Activated T-cell treated with anti-CD3 and anti-CD28 coated beads, Interleukin-2, amount 50 U/mL, for 24 hours (primary cell): ENCODE measurements around the gene HLA-DQA1.
"Not testable (repeated sequence)": the region's sequence is repeated elsewhere in the genome, so short reads cannot be mapped to it uniquely, and the experiment has no call there.

Source experiments
- DNase-seq: peaks from one replicate; pipeline ENCODE4 v3.0.0-alpha.2; 2020
- H3K27ac Mint-ChIP-seq: 2 replicates; pipeline ENCODE4 v1.8.0; 2020; ENCODE audit warnings: mild to moderate bottlenecking, mixed read lengths
- H3K27me3 Mint-ChIP-seq: 2 replicates; pipeline ENCODE4 v1.8.0; 2020; ENCODE audit warnings: mixed read lengths
- H3K36me3 Mint-ChIP-seq: 2 replicates; pipeline ENCODE4 v1.8.0; 2020; ENCODE audit warnings: low read depth, mixed read lengths
- H3K4me1 Mint-ChIP-seq: 2 replicates; pipeline ENCODE4 v1.8.0; 2020; ENCODE audit warnings: low read depth, mixed read lengths
- H3K4me3 Mint-ChIP-seq: 2 replicates; pipeline ENCODE4 v1.8.0; 2020; ENCODE audit warnings: mild to moderate bottlenecking, moderate library complexity, mixed read lengths
- H3K9me3 Mint-ChIP-seq: 2 replicates; pipeline ENCODE4 v1.8.0; 2020; ENCODE audit warnings: mixed read lengths

HLA-DQA1 gene

GRCh38 chr6:32662099-32662498 is 24.9 kb downstream of the HLA-DQA1 start:
- Mint-ChIP-seq H3K9me3 (no peaks in the 10 kb centered on the region), H3K4me3 (no peak overlapping the region), H3K36me3 (no peaks in the 10 kb centered on the region), H3K4me1 (peaks cover 33% of the 10 kb centered on the region), H3K27me3 (peaks cover 33% of the 10 kb centered on the region), H3K27ac (no peak overlapping the region)
- no peak for DNase-seq

DNA sequence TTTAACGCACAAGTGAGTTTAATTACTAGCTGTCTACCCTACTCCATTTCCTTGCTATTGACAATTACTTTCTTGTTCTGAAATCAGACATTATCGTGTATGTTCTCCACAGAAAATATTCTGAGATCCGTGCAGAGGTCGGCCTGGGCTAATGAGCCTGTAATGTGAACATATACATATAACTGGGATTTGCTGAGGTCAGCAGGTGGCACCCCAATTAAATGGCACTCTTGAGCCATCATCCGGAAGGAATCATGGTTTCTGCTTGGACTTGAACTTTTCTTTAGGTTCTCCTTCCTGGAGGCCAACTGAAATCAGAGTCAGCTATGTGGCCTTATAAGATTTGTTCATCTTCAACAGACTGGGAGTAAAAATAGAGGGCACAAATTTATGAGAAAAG is 25.6 kb downstream of the HLA-DQA1 start:
- peaks cover 33% of the 10 kb centered on the region for H3K27me3 Mint-ChIP-seq
- DNase-seq, result no peak
- H3K4me1 Mint-ChIP-seq, result peaks cover 41% of the 10 kb centered on the region
- no peaks in the 10 kb centered on the region for H3K36me3 Mint-ChIP-seq
- H3K4me3 Mint-ChIP-seq, result no peak overlapping the region
- H3K27ac Mint-ChIP-seq, result no peak overlapping the region
- no peaks in the 10 kb centered on the region for H3K9me3 Mint-ChIP-seq

- Mint-ChIP-seq H3K27me3 (peaks cover 33% of the 10 kb centered on the region), H3K4me3 (peak overlapping the region; percentile 78), H3K36me3 (no peaks in the 10 kb centered on the region), H3K27ac (peak overlapping the region; percentile 63), H3K4me1 (peaks cover 51% of the 10 kb centered on the region), H3K9me3 (no peaks in the 10 kb centered on the region)
- no peak for DNase-seq
Observed at GRCh38 chr6:32664354-32664753, 27.1 kb downstream of the HLA-DQA1 start.

DNA sequence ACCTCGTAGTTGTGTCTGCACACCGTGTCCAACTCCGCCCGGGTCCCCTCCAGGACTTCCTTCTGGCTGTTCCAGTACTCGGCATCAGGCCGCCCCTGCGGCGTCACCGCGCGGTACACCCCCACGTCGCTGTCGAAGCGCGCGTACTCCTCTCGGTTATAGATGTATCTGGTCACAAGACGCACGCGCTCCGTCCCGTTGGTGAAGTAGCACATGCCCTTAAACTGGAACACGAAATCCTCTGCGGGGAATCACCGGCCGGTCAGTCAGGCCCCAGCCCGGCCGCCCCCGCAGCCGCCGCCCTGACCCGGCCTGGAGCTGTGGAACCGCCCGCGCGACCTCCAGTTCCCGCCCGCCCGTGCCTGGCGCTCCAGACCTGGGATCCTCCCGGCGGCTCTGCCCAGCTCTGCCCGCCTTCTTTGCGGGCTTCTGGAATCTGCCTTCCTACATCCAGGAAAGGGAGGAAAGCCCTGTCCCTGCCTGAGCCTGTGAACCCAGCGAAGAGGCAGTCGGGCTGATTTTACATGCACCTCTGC is 27.7 kb downstream of the HLA-DQA1 start:
- DNase-seq, result peak; percentile 61
- no peaks in the 10 kb centered on the region for H3K36me3 Mint-ChIP-seq
- H3K27me3 Mint-ChIP-seq, result peaks cover 33% of the 10 kb centered on the region
- peaks cover 52% of the 10 kb centered on the region for H3K4me1 Mint-ChIP-seq
- peak overlapping the region; percentile 78 for H3K4me3 Mint-ChIP-seq
- peak overlapping the region; percentile 63 for H3K27ac Mint-ChIP-seq
- no peaks in the 10 kb centered on the region for H3K9me3 Mint-ChIP-seq

DNA sequence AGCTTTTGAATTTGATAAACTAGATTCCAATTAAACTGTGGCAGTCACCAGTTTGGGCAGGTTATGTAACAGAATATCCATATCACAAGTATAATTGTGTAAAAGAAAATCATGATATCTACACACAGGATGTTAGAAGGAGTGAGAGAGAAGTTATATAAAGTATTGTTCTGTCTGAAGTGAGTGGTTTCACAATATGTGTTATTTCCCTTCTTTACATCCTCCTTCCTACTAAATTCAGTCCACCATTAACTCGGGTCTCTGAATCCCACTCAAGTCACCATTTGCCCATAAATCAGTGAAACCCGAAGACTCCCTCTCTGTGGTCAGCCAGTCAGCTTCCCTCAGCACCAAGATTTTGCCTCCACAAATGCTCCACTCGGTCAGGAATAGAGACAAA is 28.5 kb downstream of the HLA-DQA1 start:
- Mint-ChIP-seq H3K27me3 (peaks cover 33% of the 10 kb centered on the region), H3K4me1 (peaks cover 52% of the 10 kb centered on the region)

GRCh38 chr6:32666420-32667300 is 29.5 kb downstream of the HLA-DQA1 start, which contains the start of gene HLA-DQB1:
HLA-DQB1 (minus strand) TSS chr6:32666657; CDS start chr6:32666607, 50 bp downstream.
- H3K4me1 Mint-ChIP-seq, result peaks cover 52% of the 10 kb centered on the region
- H3K27me3 Mint-ChIP-seq, result peaks cover 33% of the 10 kb centered on the region
- H3K36me3 Mint-ChIP-seq, result no peaks in the 10 kb centered on the region
- peak; percentile 63 for DNase-seq
- H3K9me3 Mint-ChIP-seq, result no peaks in the 10 kb centered on the region
- H3K4me3 Mint-ChIP-seq, result peak within 1 kb of the TSS; percentile 78
- H3K27ac Mint-ChIP-seq, result peak within 1 kb of the TSS; percentile 67

More for the DNA sequence above, 28.5 kb downstream of the HLA-DQA1 start:
- H3K4me3 Mint-ChIP-seq, result peak overlapping the region; percentile 78
- H3K9me3 Mint-ChIP-seq, result no peaks in the 10 kb centered on the region
- H3K27ac Mint-ChIP-seq, result peak overlapping the region; percentile 67
- no peak for DNase-seq
- no peaks in the 10 kb centered on the region for H3K36me3 Mint-ChIP-seq

GRCh38 chr6:32668226-32668747 is 31.1 kb downstream of the HLA-DQA1 start:
- no peak overlapping the region for H3K4me3 Mint-ChIP-seq
- peaks cover 51% of the 10 kb centered on the region for H3K4me1 Mint-ChIP-seq
- peak; percentile 61 for DNase-seq
- peak overlapping the region; percentile 16 for H3K27ac Mint-ChIP-seq
- H3K9me3 Mint-ChIP-seq, result peaks cover 5% of the 10 kb centered on the region
- H3K27me3 Mint-ChIP-seq, result peaks cover 32% of the 10 kb centered on the region
- no peaks in the 10 kb centered on the region for H3K36me3 Mint-ChIP-seq

DNA sequence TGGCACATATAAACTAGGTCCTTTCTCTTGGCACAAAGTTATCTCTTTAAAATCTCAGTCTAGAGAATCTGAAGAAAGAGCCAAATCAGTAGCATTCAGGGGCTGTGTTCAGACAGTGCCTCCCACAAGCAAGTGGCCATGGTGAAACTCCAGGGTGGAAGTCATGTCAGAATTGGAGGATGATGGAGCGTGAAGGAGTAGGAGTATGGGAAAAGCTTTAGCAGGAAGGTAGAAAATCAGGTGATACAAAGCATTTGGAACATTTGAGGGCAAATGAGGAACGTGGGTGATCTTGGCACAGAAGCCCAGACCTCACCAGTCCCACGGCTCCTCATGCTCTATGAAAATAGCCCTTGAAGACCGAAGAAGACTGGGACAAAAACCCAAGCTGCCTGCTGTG is 32.0 kb downstream of the HLA-DQA1 start:
- H3K36me3 Mint-ChIP-seq, result no peaks in the 10 kb centered on the region
- H3K4me3 Mint-ChIP-seq, result no peak overlapping the region
- H3K27me3 Mint-ChIP-seq, result peaks cover 23% of the 10 kb centered on the region
- H3K27ac Mint-ChIP-seq, result no peak overlapping the region
- H3K4me1 Mint-ChIP-seq, result peaks cover 43% of the 10 kb centered on the region
- DNase-seq, result no peak
- H3K9me3 Mint-ChIP-seq, result peaks cover 11% of the 10 kb centered on the region

GRCh38 chr6:32669893-32670292 is 32.7 kb downstream of the HLA-DQA1 start:
- Mint-ChIP-seq H3K27ac (no peak overlapping the region), H3K4me3 (no peak overlapping the region), H3K36me3 (no peaks in the 10 kb centered on the region), H3K27me3 (peaks cover 18% of the 10 kb centered on the region), H3K9me3 (peaks cover 14% of the 10 kb centered on the region), H3K4me1 (peaks cover 39% of the 10 kb centered on the region)
- DNase-seq, result no peak

DNA sequence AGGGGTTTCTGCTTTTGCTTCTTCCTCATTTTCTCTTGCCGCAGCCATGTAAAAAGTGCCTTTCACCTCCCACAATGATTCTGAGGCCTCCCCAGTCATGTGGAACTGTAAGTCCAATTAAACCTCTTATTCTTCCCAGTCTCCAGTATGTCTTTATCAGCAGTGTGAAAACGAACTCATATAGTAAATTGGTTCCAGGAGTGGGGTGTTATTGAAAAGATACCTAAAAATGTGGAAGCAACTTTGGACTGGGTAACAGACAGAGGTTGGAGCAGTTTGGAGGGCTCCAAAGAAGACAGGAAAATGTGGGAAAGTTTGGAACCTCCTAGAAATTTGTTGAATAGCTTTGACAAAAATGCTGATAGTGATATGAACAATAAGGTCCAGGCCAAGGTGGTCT is 34.7 kb downstream of the HLA-DQA1 start:
- not testable (repeated sequence) for H3K27ac Mint-ChIP-seq, DNase-seq

GRCh38 chr6:32674123-32674522 is 36.9 kb downstream of the HLA-DQA1 start:
- H3K9me3 Mint-ChIP-seq, result peaks cover 30% of the 10 kb centered on the region
- not testable (repeated sequence) for H3K36me3 Mint-ChIP-seq, H3K27me3 Mint-ChIP-seq, H3K4me1 Mint-ChIP-seq, DNase-seq, H3K27ac Mint-ChIP-seq, H3K4me3 Mint-ChIP-seq

More for the DNA sequence above, 34.7 kb downstream of the HLA-DQA1 start:
- Mint-ChIP-seq H3K9me3 (peaks cover 16% of the 10 kb centered on the region), H3K4me1 (peaks cover 21% of the 10 kb centered on the region)
- H3K4me3 Mint-ChIP-seq, H3K36me3 Mint-ChIP-seq, H3K27me3 Mint-ChIP-seq: not testable (repeated sequence)

- DNase-seq, result no peak
- no peaks in the 10 kb centered on the region for H3K27me3 Mint-ChIP-seq
- no peaks in the 10 kb centered on the region for H3K36me3 Mint-ChIP-seq
- H3K4me3 Mint-ChIP-seq, result no peak overlapping the region
- peaks cover 16% of the 10 kb centered on the region for H3K9me3 Mint-ChIP-seq
- no peak overlapping the region for H3K27ac Mint-ChIP-seq
- peaks cover 3% of the 10 kb centered on the region for H3K4me1 Mint-ChIP-seq
Observed at GRCh38 chr6:32679492-32679891, 42.3 kb downstream of the HLA-DQA1 start.

- H3K9me3 Mint-ChIP-seq, result peaks cover 16% of the 10 kb centered on the region
- H3K4me1 Mint-ChIP-seq, result peaks cover 5% of the 10 kb centered on the region
- H3K27ac Mint-ChIP-seq, result no peak overlapping the region
- H3K36me3 Mint-ChIP-seq, result no peaks in the 10 kb centered on the region
- DNase-seq, result no peak
- H3K4me3 Mint-ChIP-seq, result no peak overlapping the region
- H3K27me3 Mint-ChIP-seq, result no peaks in the 10 kb centered on the region
Observed at GRCh38 chr6:32680055-32680454, 42.8 kb downstream of the HLA-DQA1 start.

DNA sequence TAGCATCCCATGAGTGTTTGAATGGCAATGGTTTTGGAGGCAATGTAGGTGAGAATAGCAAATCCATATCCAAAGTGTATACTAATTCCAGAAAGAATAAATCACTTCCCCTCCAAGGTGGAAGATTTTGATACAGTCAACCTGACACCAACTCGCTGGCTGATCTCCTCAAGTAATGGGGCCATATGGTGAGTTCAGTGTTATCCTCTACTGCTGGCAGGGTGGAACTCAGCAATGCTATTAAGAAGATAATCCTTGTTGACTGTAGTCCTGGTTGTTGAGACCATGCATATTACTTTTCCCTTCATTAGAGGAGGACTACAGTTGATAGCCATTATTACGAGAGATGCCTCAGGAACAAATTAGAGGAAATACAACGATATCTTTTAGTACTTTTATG is 47.0 kb downstream of the HLA-DQA1 start:
- Mint-ChIP-seq H3K9me3 (no peaks in the 10 kb centered on the region), H3K4me1 (peaks cover 22% of the 10 kb centered on the region), H3K4me3 (no peak overlapping the region), H3K27ac (no peak overlapping the region), H3K27me3 (no peaks in the 10 kb centered on the region), H3K36me3 (no peaks in the 10 kb centered on the region)
- DNase-seq, result no peak

GRCh38 chr6:32685603-32686002 is 48.4 kb downstream of the HLA-DQA1 start:
- H3K4me3 Mint-ChIP-seq, result peak overlapping the region; percentile 6
- H3K36me3 Mint-ChIP-seq, result no peaks in the 10 kb centered on the region
- peak overlapping the region; percentile 76 for H3K27ac Mint-ChIP-seq
- peaks cover 29% of the 10 kb centered on the region for H3K4me1 Mint-ChIP-seq
- no peaks in the 10 kb centered on the region for H3K9me3 Mint-ChIP-seq
- DNase-seq, result no peak
- H3K27me3 Mint-ChIP-seq, result no peaks in the 10 kb centered on the region
